ENCODE measurements around the gene S100A2.
A peak's percentile ranks its signal among the peaks of the same experiment; 100 is the strongest.

DNA sequence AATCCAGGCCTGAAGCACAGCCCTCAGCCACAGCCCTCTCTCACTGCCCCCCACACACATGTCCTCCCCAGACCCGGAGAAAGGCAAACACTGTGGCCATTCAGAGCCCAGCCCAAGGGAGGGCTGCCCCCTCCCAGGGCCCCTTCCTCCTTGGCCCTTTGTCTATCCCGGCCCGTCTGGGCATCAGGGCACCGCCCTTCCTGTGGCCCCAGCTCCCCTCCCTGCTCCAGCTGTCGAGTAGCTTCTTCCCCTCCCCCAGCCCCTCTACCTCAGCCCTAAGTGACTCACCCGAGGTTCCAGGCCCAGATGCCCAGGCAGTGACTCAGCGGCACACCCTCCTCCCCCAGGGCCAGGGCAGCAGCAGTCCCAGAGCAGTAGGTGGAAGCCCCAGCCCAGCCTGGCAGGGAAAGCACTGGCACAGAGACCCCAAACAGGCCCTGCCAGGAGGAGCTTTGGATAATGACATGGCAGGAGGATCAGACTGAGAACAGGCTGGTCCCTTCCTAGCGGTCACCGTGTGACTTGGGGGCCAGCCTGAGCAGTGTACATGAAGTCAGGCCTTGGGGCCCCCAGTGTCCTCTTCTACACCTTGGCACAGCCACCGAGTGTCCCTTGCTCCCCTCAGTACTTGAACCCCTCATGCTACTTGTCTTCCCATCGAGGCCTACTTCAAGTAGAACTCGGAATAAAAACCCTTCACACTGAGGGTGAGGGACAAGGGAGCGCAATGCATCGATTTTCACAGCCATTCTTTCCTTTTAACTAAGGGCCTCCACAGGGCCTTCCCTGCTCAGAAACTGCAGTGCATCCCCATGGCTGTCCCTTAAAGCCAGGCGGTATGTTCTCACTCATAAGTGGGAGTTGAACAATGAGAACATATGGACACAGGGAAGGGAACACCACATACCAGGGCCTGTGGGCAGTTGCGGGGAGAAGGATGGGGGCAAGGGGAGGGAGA lies 1.0 kb upstream of the S100A2 start:
- TF ChIP-seq, protein P1, sequence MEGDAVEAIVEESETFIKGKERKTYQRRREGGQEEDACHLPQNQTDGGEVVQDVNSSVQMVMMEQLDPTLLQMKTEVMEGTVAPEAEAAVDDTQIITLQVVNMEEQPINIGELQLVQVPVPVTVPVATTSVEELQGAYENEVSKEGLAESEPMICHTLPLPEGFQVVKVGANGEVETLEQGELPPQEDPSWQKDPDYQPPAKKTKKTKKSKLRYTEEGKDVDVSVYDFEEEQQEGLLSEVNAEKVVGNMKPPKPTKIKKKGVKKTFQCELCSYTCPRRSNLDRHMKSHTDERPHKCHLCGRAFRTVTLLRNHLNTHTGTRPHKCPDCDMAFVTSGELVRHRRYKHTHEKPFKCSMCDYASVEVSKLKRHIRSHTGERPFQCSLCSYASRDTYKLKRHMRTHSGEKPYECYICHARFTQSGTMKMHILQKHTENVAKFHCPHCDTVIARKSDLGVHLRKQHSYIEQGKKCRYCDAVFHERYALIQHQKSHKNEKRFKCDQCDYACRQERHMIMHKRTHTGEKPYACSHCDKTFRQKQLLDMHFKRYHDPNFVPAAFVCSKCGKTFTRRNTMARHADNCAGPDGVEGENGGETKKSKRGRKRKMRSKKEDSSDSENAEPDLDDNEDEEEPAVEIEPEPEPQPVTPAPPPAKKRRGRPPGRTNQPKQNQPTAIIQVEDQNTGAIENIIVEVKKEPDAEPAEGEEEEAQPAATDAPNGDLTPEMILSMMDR (IDR thresholded peaks at IDR 0.05), result no peak
- TF ChIP-seq POLR2A (IDR thresholded peaks at IDR 0.05), result no peak
- TF ChIP-seq POLR2AphosphoS5 (IDR thresholded peaks at IDR 0.05), result peak in 2 of 3 donors; percentile 71 to 92
